H1 (cell line): ENCODE data around the gene STARD13. TPM values are rescaled to one million over a fixed set of nuclear protein-coding genes. Genes with fewer than 3 reads are reported as not detected.

Source experiments
- CTCF ChIA-PET: fragments of 300-600 bp; sonication (Branson Sonifier 250); formaldehyde crosslinking; loops from one replicate; lab custom pipeline; 2021; ENCODE audit not compliant: partially characterized antibody; lab: Charles Lee
- POLR2A ChIA-PET: fragments of 300-600 bp; sonication (Branson Sonifier 250); formaldehyde crosslinking; loops from one replicate; lab custom pipeline; 2021; ENCODE audit warnings: inconsistent platforms; ENCODE audit not compliant: partially characterized antibody; lab: Charles Lee
- DNase-seq, 2 experiments: peaks; one replicate each; pipeline versions ENCODE4 v3.0.0 to v3.0.0-alpha.2; 2010 to 2022; ENCODE audit warnings: low spot score in 2 of 2, low read depth in 1 of 2, mixed read lengths in 1 of 2
- FAIRE-seq: peaks from 2 replicates; lab custom pipeline; 2011; peaks lifted over from hg19 to GRCh38; lab: Jason Lieb, UNC
- H2AFZ ChIP-seq: 2 replicates; pipeline ENCODE4 v1.8.1; 2012; ENCODE audit warnings: low read length, inconsistent platforms
- H2AK5ac ChIP-seq: 2 replicates; pipeline ENCODE4 v1.6.1; 2013; ENCODE audit warnings: low read depth, low read length
- H2BK120ac ChIP-seq: replicated peaks from 2 replicates; pipeline ENCODE3; 2013; ENCODE audit warnings: low read depth, low read length, inconsistent platforms
- H2BK12ac ChIP-seq: 2 replicates; pipeline ENCODE4 v1.6.1; 2013; ENCODE audit warnings: low read depth, low read length
- H2BK15ac ChIP-seq: 2 replicates; pipeline ENCODE4 v1.6.1; 2013; ENCODE audit warnings: low read length
- H2BK20ac ChIP-seq: 2 replicates; pipeline ENCODE4 v1.6.1; 2013; ENCODE audit warnings: low read length
- H2BK5ac ChIP-seq: 2 replicates; pipeline ENCODE4 v1.6.1; 2013; ENCODE audit warnings: low read depth, low read length
- H3K14ac ChIP-seq: 2 replicates; pipeline ENCODE4 v1.6.1; 2013; ENCODE audit warnings: inconsistent platforms; ENCODE audit not compliant: insufficient read length
- H3K18ac ChIP-seq: 2 replicates; pipeline ENCODE4 v1.6.1; 2013; ENCODE audit warnings: low read length; ENCODE audit errors: extremely low read depth
- H3K23ac ChIP-seq: 2 replicates; pipeline ENCODE4 v1.6.1; 2013; ENCODE audit warnings: inconsistent platforms; ENCODE audit not compliant: insufficient read length
- H3K23me2 ChIP-seq: 2 replicates; pipeline ENCODE4 v1.6.1; 2013; ENCODE audit warnings: low read depth, low read length
- H3K27ac ChIP-seq: 2 replicates; pipeline ENCODE4 v1.6.1; 2011; ENCODE audit warnings: low read depth, low read length, inconsistent platforms
- H3K27me3 ChIP-seq, 4 experiments: replicated peaks in 1 of 4; 1 replicate in 1 of 4; 2 replicates in 3 of 4; pipeline versions ENCODE4 v1.6.1 to v1.8.1; 2011 to 2013; ENCODE audit warnings: low read length in 3 of 4, mild to moderate bottlenecking in 3 of 4, inconsistent platforms in 2 of 4, mixed read lengths in 2 of 4, moderate library complexity in 1 of 4; ENCODE audit not compliant: control insufficient read depth in 3 of 4, insufficient read depth in 3 of 4; ENCODE audit errors: extremely low read depth in 1 of 4
- H3K36me3 ChIP-seq, 4 experiments: 2 replicates each; pipeline versions ENCODE4 v1.6.1 to v1.8.1; 2011 to 2013; ENCODE audit warnings: mild to moderate bottlenecking in 4 of 4, low read length in 3 of 4, moderate library complexity in 2 of 4, control low read depth in 1 of 4, inconsistent platforms in 1 of 4; ENCODE audit not compliant: insufficient read depth in 4 of 4, control insufficient read depth in 2 of 4
- H3K4ac ChIP-seq: replicated peaks from 2 replicates; pipeline ENCODE3; 2013; ENCODE audit warnings: low read length, low read depth, mixed read lengths, inconsistent platforms; ENCODE audit not compliant: insufficient read length
- H3K4me1 ChIP-seq, 4 experiments: replicated peaks in 1 of 4; 1 replicate in 1 of 4; 2 replicates in 3 of 4; pipeline versions ENCODE4 v1.6.1 to v1.8.1; 2011 to 2013; ENCODE audit warnings: low read length in 3 of 4, inconsistent platforms in 2 of 4, mixed read lengths in 1 of 4; ENCODE audit not compliant: insufficient read depth in 4 of 4, control insufficient read depth in 3 of 4
- H3K4me2 ChIP-seq, 2 experiments: 2 replicates each; pipeline versions ENCODE4 v1.6.1 to v1.8.1; 2011 to 2013; ENCODE audit warnings: low read depth in 2 of 2, low read length in 2 of 2, control low read depth in 1 of 2, inconsistent platforms in 1 of 2, mild to moderate bottlenecking in 1 of 2; ENCODE audit not compliant: insufficient read depth in 1 of 2
- H3K4me3 ChIP-seq, 4 experiments: fragments of 200-600, 300-600 bp in 1 of 4; sonication (generic), shearing (Covaris generic), sonication (Bioruptor Twin) in 1 of 4; 2 replicates each; pipeline versions ENCODE4 v1.5.1 to v1.8.1; 2011 to 2016; ENCODE audit warnings: low read length in 4 of 4, low read depth in 3 of 4, control low read depth in 2 of 4, inconsistent platforms in 2 of 4, mild to moderate bottlenecking in 2 of 4, mixed read lengths in 1 of 4, moderate library complexity in 1 of 4; ENCODE audit not compliant: insufficient read depth in 2 of 4; ENCODE audit errors: extremely low read depth in 1 of 4
- H3K56ac ChIP-seq: replicated peaks from 2 replicates; pipeline ENCODE3; 2013; ENCODE audit warnings: low read depth, mild to moderate bottlenecking, mixed read lengths, low read length, inconsistent platforms; ENCODE audit not compliant: insufficient read length
- H3K79me1 ChIP-seq: 2 replicates; pipeline ENCODE4 v1.6.1; 2013; ENCODE audit warnings: low read depth, low read length, control low read depth
- H3K79me2 ChIP-seq, 2 experiments: 2 replicates each; pipeline versions ENCODE4 v1.6.1 to v1.8.1; 2012 to 2013; ENCODE audit warnings: low read length in 2 of 2, mild to moderate bottlenecking in 2 of 2, inconsistent platforms in 1 of 2; ENCODE audit not compliant: insufficient read depth in 2 of 2, control insufficient read depth in 1 of 2
- H3K9ac ChIP-seq, 4 experiments: replicated peaks in 1 of 4; 1 replicate in 1 of 4; 2 replicates in 3 of 4; pipeline versions ENCODE4 v1.6.1 to v1.8.1; 2011 to 2013; ENCODE audit warnings: low read depth in 3 of 4, low read length in 3 of 4, control low read depth in 2 of 4, mild to moderate bottlenecking in 2 of 4, moderate library complexity in 2 of 4, inconsistent platforms in 1 of 4; ENCODE audit errors: extremely low read depth in 1 of 4
- H3K9me3 ChIP-seq, 2 experiments: 2 replicates each; pipeline versions ENCODE4 v1.6.1 to v1.8.1; 2012 to 2013; ENCODE audit warnings: mild to moderate bottlenecking in 2 of 2, moderate library complexity in 2 of 2, control low read depth in 1 of 2, inconsistent platforms in 1 of 2, low read depth in 1 of 2, low read length in 1 of 2, mixed read lengths in 1 of 2; ENCODE audit not compliant: insufficient read depth in 2 of 2
- H4K20me1 ChIP-seq, 2 experiments: replicated peaks in 1 of 2; 2 replicates each; pipeline versions ENCODE3 to v1.8.1; 2011 to 2013; ENCODE audit warnings: inconsistent platforms in 2 of 2, low read length in 2 of 2, mild to moderate bottlenecking in 1 of 2; ENCODE audit not compliant: insufficient read depth in 2 of 2, control insufficient read depth in 1 of 2
- H4K5ac ChIP-seq: 2 replicates; pipeline ENCODE4 v1.6.1; 2013; ENCODE audit warnings: low read length, low read depth, mixed read lengths, inconsistent platforms; ENCODE audit not compliant: insufficient read length
- H4K8ac ChIP-seq: 2 replicates; pipeline ENCODE4 v1.8.0; 2013; ENCODE audit warnings: mild to moderate bottlenecking, moderate library complexity, low read length, inconsistent platforms; ENCODE audit not compliant: insufficient read depth; ENCODE audit errors: extremely low read depth
- H4K91ac ChIP-seq: replicated peaks from 2 replicates; pipeline ENCODE3; 2013; ENCODE audit warnings: low read length, mixed read lengths, inconsistent platforms; ENCODE audit not compliant: insufficient read length
- YY1 ChIP-seq: IDR thresholded peaks from 2 replicates; pipeline ENCODE4 v1.6.1; 2011; ENCODE audit warnings: low read depth, mild to moderate bottlenecking, low read length
- WGBS, 2 experiments: shearing (Covaris generic) in 1 of 2; methylation state at CpG; one replicate each; pipeline versions ENCODE4 v1.1.6 to v1.1.7; 2013 to 2015; ENCODE audit warnings: low lambda C conversion rate in 2 of 2, mixed read lengths in 2 of 2, inconsistent platforms in 1 of 2, low coverage in 1 of 2, missing lambda C conversion rate in 1 of 2; ENCODE audit not compliant: insufficient replicate concordance in 2 of 2, insufficient coverage in 1 of 2, insufficient read length in 1 of 2; ENCODE audit errors: extremely low coverage in 1 of 2, missing lambda C conversion rate in 1 of 2; 5-methylcytosine and 5-hydroxymethylcytosine counted together
- polyA plus RNA-seq, 7 experiments: library from polyadenylated mRNA; depleted of rRNA in 3 of 7; stranded (reverse) in 5 of 7; unstranded in 2 of 7; fragments of >200 nt in 5 of 7; fragments of 200-250 nt in 2 of 7; gene quantifications; 1 replicate in 5 of 7; 2 replicates in 1 of 7; 4 replicates in 1 of 7; pipeline versions ENCODE4 v1.2.1 to v1.2.3, GENCODE V29; 2011 to 2013; ENCODE audit warnings: missing spikeins in 2 of 7, mixed read lengths in 2 of 7
- total RNA-seq: library from RNA; stranded (reverse); fragmentation: NEBNext Ultra II Directional; extraction: Animal tissue kit (Norgen Biotek cat#: 25700); gene quantifications from 2 replicates; pipeline ENCODE4 v1.2.1, GENCODE V29; 2021

The STARD13 gene
- total and polyA plus RNA-seq, 2 of the 8 experiments (the other 6 are each of a cell fraction or from before 2014, with no cell fraction given): 0.82 to 2.9 TPM

DNA sequence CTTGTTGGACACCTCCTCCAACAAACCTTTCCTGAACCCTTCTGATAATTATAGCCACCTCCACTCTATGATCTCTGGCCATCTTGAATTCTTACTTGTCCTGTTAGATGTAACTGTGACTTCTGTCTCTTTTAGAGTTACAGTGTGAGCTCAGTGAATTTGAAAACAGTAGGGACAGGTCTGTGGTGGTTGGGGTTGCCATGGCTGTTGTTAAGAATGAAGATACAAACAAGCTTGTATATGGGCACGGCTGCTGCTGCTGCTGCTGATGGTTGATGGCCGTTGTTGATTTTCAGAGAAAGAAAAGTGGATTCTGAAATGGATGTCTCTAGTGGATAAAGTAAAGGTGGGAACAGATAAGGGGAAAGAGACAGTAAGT is 101.5 kb downstream of the STARD13 start:
- H3K56ac ChIP-seq: no peak overlapping the region
- no peak overlapping the region for H4K91ac ChIP-seq
- no peak overlapping the region for H3K14ac ChIP-seq
- no peak overlapping the region for H3K18ac ChIP-seq
- H4K20me1 ChIP-seq: peaks cover 0 to 2% of the 10 kb centered on the region in 2 experiments
- H3K4me3 ChIP-seq: no peak overlapping the region
- no peak overlapping the region for H2BK15ac ChIP-seq
- H2AFZ ChIP-seq: no peak overlapping the region
- peaks cover 0 to 4% (median 2%) of the 10 kb centered on the region in 4 experiments; a peak in 4 of 7 replicates for H3K4me1 ChIP-seq
- ChIA-PET CTCF (no interaction called here), POLR2A (no interaction called here)
- no peak overlapping the region for H3K4me2 ChIP-seq
- no peak overlapping the region for H2BK20ac ChIP-seq
- no peak overlapping the region for H2BK120ac ChIP-seq
- FAIRE-seq (no peak), DNase-seq (no peak)
- H3K9me3 ChIP-seq: no peaks in the 10 kb centered on the region
- no peak overlapping the region for H4K8ac ChIP-seq
- peaks cover 3 to 32% (median 12%) of the 10 kb centered on the region in 4 experiments; a peak in 6 of 7 replicates for H3K27me3 ChIP-seq
- H3K9ac ChIP-seq: no peak overlapping the region
- H3K23me2 ChIP-seq: no peaks in the 10 kb centered on the region
- no peaks in the 10 kb centered on the region for H3K36me3 ChIP-seq
- no peaks in the 10 kb centered on the region for H3K79me1 ChIP-seq
- no peaks in the 10 kb centered on the region for H3K79me2 ChIP-seq
- no peak overlapping the region for H4K5ac ChIP-seq
- no peak overlapping the region for H3K23ac ChIP-seq
- H3K27ac ChIP-seq: no peak overlapping the region
- no peak overlapping the region for H2BK12ac ChIP-seq
- no peak overlapping the region for H2AK5ac ChIP-seq
- 97% methylated on average over 2 of the region's 2 CpGs; no CpG with 5 or more reads in 1 of the 2 experiments for WGBS, 2 experiments
- no peak overlapping the region for H3K4ac ChIP-seq
- no peak overlapping the region for H2BK5ac ChIP-seq
- TF ChIP-seq YY1: no peak
